Measurements from ENCODE around the gene ATPAF1.

Gene ATPAF1

GRCh38 chr1:46587069-46587468 is 81.1 kb downstream of the ATPAF1 start:
- no peak for DNase-seq (ENCODE audit: low spot score)

DNA sequence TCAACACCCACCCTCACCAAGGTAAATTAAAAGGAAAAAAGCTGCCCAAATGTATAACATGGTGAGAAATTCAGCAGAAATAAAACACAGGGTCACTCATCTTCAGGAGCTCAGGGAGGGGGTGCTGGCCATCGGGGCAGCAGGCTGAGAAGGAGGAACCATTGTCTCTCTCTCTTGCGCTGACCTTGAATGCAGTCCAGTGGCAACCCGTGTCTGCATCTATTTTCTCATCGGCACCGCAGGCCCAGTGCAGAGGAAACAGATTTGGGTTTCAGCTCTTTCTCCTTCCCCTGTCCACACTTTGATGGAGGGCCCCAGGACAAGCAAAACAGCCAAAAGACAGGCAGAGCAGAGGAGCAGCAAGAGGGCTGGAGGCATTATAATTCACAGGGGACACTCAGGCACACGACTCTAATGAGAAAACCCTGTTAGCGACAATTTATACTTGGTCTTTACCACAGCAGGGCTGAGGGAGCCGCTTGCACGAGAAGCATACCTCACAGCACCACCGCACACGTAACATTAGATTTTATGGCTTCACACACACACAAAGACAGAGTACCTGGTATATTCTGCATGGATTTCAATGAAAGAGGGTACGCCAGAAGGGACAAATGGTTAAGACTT is 82.7 kb downstream of the ATPAF1 start:
- DNase-seq (ENCODE audit: low spot score) = no peak

DNA sequence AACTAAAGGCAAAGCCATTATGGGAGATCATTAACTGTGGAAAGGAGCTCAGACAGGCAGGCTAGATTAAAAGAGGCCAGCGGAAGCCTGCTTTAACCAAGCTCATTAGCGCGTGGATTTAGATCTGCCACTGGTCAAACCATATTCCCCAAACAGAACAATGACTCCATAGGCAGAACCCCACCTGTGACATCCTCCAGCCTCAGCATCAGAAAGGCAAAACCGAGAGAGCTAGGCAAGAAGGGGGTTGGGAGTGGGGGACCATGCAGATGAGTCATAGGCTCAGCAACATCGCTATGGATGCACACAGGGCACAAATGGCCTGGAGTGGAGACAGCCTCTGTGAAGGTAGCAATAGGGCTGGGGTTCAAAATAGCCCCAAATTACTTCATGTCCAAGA is 84.7 kb downstream of the ATPAF1 start:
- DNase-seq (ENCODE audit: low spot score) = no peak

DNA sequence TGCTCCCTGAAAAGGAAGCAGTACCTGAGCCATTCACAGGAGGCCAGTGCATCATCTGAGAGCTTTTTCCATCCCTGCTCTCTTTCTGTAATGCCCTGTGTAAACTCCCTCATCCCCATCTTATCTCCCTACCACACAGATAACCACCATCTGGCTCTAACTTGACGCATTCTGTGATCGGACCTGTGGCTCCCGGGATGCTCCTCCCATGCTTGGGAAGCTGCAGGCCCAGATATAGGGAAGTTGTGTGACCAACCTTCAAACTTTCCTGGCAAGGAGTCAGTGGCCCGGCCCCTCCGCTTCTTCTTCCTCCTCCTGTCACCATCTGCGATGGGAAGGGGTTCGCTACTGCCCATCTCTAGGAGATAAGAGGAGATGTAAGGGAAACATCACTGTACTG is 85.2 kb downstream of the ATPAF1 start:
- no peak for DNase-seq (ENCODE audit: low spot score)
